ENCODE measurements around the gene HPSE2.

Gene HPSE2

DNA sequence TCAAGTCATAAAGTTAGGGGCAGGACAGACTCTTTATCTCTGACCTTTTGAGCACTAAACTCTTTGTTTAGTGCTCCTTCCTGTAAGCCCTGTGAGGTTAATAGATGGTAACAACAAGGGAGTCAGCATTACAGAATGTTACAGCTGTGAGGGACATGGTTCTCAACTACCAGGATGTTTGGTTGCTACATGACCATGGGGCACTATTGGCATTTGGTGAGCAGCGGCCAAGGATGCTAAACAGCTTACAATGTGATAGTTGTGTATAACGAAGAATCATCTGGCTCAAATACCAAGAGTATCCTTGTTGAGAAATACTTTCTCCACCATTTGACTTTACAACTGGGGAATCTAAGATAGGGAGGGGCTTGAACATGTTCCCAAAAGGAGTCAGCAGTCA is 753.6 kb downstream of the HPSE2 start:
- no peak overlapping the region for H3K27ac Mint-ChIP-seq
- no peaks in the 10 kb centered on the region for H3K36me3 Mint-ChIP-seq (ENCODE audit: low read depth)
- peaks cover 5% of the 10 kb centered on the region for H3K27me3 Mint-ChIP-seq (ENCODE audit: low read depth)
- H3K9me3 Mint-ChIP-seq, result no peaks in the 10 kb centered on the region
- H3K4me3 Mint-ChIP-seq, result no peak overlapping the region
- peaks cover 4% of the 10 kb centered on the region for H3K4me1 Mint-ChIP-seq (ENCODE audit: low read depth)
- DNase-seq (ENCODE audit: low spot score), result no peak

DNA sequence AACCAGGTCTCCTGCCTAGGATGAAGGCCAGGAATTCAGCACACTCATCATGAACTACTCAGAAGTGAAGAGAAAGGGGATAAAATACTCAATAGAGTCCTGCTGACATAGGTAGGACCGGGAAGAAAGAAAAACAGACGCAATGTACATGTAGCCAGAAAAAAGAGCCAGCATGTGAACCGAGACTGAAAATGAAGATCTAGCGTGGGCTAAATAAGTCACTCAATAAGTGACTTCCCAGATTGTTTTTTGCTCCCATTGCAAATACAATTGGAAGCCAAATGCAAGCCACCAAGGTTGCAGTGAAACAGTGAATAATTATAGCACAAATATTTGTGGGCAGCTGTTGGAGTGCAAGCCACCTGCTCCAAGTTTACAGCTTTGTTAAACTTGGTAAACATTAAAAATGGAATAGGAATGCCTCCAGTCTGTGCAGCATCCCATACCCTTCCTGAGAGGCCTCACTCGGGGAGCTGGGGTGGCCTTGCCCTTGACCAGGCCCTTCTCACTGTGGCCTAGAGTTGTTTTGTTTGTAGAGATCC is 754.2 kb downstream of the HPSE2 start:
- no peak overlapping the region for H3K27ac Mint-ChIP-seq
- peaks cover 5% of the 10 kb centered on the region for H3K27me3 Mint-ChIP-seq (ENCODE audit: low read depth)
- DNase-seq (ENCODE audit: low spot score), result no peak
- no peaks in the 10 kb centered on the region for H3K9me3 Mint-ChIP-seq
- H3K36me3 Mint-ChIP-seq (ENCODE audit: low read depth), result no peaks in the 10 kb centered on the region
- no peak overlapping the region for H3K4me3 Mint-ChIP-seq
- peaks cover 4% of the 10 kb centered on the region for H3K4me1 Mint-ChIP-seq (ENCODE audit: low read depth)

DNA sequence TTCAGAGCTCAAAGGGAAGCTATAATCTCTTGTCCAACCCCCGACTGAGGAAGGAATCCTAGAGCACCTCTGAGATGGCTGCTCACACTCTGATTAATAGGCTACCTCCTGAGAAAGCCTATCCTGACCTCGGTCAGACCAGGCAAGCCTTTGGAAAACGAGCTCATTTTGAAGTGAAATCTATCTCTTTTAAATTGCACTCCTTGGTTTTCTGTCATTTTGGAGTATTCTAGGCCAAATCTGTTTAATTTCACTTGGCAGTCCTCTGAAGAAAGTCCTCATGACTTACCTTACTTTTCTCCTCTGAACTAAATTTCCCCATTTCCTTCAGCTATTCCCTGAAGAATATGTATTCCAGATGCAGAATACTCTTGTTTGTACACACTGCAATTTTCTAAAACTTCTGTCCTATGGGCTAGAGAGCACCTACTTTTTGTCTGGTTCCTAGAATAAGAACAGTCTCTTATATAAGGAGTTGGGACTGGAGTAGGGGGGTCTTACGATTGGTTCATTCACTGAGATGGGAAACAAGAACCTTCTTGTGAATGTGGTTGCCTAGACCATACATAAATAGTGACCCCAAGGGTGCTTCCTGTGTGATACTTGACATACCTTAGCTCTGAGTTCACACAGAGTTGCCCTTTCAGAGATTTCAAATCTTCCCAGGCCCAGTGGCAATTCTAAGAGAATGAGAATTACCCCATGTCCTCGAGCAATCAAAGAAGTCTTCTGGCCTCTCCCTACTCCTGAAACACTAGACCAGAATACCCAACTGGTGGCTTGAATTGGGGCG is 757.0 kb downstream of the HPSE2 start:
- H3K9me3 Mint-ChIP-seq, result no peaks in the 10 kb centered on the region

DNA sequence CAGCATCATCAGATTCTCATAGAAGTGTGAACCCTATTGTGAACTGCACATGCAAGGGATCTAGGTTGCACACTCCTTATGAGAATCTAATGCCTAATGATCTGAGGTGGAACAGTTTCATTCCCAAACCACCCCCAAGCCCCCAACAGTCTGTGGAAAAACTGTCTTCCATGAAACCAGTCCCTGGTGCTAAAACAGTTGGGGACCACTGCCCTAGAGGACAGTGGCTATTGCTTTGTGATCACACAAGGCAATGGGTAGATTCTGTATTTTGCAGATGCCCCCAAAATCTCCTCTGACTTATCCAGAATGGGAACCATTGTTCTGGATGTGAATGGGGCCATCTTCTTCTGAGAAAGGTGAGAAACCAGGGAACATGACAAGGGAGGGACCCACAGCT is 757.8 kb downstream of the HPSE2 start:
- Mint-ChIP-seq H3K36me3 (ENCODE audit: low read depth) (no peaks in the 10 kb centered on the region), H3K4me3 (no peak overlapping the region), H3K4me1 (ENCODE audit: low read depth) (peaks cover 6% of the 10 kb centered on the region), H3K27ac (no peak overlapping the region), H3K27me3 (ENCODE audit: low read depth) (peaks cover 5% of the 10 kb centered on the region), H3K9me3 (no peaks in the 10 kb centered on the region)
- DNase-seq (ENCODE audit: low spot score), result no peak

More for the DNA sequence above, 757.0 kb downstream of the HPSE2 start:
- Mint-ChIP-seq H3K36me3 (ENCODE audit: low read depth) (no peaks in the 10 kb centered on the region), H3K27ac (no peak overlapping the region), H3K27me3 (ENCODE audit: low read depth) (peaks cover 5% of the 10 kb centered on the region), H3K4me1 (ENCODE audit: low read depth) (peaks cover 6% of the 10 kb centered on the region), H3K4me3 (no peak overlapping the region)
- no peak for DNase-seq (ENCODE audit: low spot score)

DNA sequence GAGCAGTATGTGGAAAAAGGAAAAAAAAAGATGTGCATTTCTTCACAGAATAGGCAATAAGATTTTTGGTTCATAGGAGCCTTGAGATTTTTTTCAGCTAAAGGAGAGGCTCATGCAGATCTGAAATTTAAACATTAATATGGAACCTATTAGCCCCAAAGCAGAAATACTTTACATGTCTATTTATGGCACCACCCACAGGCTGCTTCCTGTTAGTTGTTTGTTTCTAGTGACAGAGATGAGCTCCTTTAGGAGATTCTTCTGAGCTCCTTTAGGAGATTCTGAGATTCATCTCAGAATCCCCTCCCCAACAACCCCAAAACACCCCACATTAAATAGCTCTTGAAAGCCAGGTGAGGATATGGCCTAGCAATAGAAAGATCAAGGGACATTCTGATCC is 761.0 kb downstream of the HPSE2 start:
- Mint-ChIP-seq H3K4me1 (ENCODE audit: low read depth) (peaks cover 2% of the 10 kb centered on the region), H3K36me3 (ENCODE audit: low read depth) (no peaks in the 10 kb centered on the region), H3K27me3 (ENCODE audit: low read depth) (peaks cover 15% of the 10 kb centered on the region), H3K9me3 (no peaks in the 10 kb centered on the region), H3K27ac (no peak overlapping the region), H3K4me3 (no peak overlapping the region)
- no peak for DNase-seq (ENCODE audit: low spot score)

DNA sequence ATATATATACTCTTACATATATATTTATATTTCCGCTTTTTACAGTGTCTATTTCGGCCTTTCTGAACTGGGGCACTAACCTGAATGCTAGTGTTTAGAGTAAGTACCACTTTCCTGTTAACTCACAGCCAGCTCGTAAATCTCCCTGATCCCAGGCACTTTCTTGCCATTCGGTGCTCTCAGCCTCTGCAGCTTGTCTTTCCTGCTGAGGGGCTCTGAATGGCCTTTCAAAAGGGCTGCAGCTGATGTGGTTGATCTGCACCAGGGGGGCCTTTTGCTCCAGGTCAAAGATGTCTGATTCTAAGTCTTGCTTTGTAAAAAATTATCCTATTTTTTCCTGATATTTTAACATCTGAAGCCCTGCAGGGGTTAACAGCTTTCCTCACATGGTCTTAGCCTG is 763.5 kb downstream of the HPSE2 start:
- no peaks in the 10 kb centered on the region for H3K36me3 Mint-ChIP-seq (ENCODE audit: low read depth)
- peaks cover 23% of the 10 kb centered on the region for H3K27me3 Mint-ChIP-seq (ENCODE audit: low read depth)
- no peak overlapping the region for H3K27ac Mint-ChIP-seq
- H3K4me1 Mint-ChIP-seq (ENCODE audit: low read depth), result peaks cover 4% of the 10 kb centered on the region
- H3K9me3 Mint-ChIP-seq, result no peaks in the 10 kb centered on the region
- DNase-seq (ENCODE audit: low spot score), result no peak
- no peak overlapping the region for H3K4me3 Mint-ChIP-seq

DNA sequence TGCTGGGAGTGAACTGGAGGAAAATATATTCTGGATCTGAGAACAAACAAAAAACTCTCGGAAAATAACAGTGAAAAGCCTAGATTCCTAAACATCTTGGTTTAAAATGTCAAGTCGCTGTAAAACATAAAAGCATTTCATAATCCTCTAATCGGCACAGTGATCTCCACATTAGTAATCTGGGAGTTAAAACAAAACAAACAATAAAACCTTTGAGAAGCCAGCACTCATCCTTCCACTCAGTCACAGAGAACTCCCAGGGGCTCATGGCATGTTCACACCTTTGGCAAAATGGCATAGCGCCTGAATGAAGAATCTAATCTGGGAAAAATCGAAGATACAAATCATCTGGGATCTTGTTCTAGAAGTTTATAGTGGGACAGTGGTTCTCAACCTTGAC is 764.8 kb downstream of the HPSE2 start:
- Mint-ChIP-seq H3K4me1 (ENCODE audit: low read depth) (peaks cover 4% of the 10 kb centered on the region), H3K4me3 (no peak overlapping the region), H3K27me3 (ENCODE audit: low read depth) (peaks cover 23% of the 10 kb centered on the region), H3K9me3 (no peaks in the 10 kb centered on the region), H3K36me3 (ENCODE audit: low read depth) (no peaks in the 10 kb centered on the region), H3K27ac (no peak overlapping the region)
- DNase-seq (ENCODE audit: low spot score), result no peak

DNA sequence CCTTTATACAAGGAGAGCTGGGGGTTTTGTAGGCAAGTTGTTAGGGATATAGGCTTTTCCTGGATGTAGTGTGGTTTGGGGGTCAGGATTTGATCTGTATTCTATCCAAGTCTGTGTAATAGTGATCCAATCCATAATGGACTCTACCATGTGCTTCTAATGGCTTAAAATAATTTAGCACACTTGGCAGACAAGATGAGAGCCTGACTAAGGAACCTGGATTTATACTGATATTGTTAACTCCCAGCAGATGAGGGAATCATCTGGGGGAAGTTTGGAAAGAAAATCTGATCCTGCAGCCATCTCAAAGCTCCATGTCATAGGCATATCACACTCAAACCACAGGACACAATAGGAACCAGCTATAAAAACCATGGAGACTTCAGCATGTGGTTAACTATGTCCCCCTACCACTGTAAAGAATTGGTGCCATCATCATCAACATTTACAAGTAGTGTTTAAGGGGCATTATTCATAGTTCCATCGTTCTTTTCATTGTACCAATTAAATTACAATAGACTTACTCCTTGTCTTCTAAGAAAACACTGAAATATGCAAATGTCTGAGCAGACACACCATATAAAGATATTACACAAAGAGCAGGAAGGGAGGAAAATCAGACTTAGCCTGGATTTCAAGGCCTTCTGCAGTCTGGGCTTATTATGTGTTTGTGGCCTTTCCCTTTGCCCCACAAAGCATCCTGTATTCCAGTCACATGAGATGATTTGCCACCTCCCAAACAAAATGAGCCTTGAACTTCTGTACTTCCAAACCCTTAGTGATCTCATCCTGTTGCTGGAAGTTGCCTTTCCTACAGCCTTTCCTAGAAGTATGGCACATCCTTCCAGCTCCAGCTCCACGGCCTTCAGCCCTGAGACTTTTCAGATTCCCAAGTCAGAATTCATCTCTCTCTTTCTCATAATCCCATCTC is 766.4 kb downstream of the HPSE2 start:
- Mint-ChIP-seq H3K27ac (no peak overlapping the region), H3K9me3 (no peaks in the 10 kb centered on the region), H3K4me1 (ENCODE audit: low read depth) (peaks cover 2% of the 10 kb centered on the region), H3K27me3 (ENCODE audit: low read depth) (peaks cover 26% of the 10 kb centered on the region), H3K36me3 (ENCODE audit: low read depth) (no peaks in the 10 kb centered on the region), H3K4me3 (no peak overlapping the region)
- no peak for DNase-seq (ENCODE audit: low spot score)

DNA sequence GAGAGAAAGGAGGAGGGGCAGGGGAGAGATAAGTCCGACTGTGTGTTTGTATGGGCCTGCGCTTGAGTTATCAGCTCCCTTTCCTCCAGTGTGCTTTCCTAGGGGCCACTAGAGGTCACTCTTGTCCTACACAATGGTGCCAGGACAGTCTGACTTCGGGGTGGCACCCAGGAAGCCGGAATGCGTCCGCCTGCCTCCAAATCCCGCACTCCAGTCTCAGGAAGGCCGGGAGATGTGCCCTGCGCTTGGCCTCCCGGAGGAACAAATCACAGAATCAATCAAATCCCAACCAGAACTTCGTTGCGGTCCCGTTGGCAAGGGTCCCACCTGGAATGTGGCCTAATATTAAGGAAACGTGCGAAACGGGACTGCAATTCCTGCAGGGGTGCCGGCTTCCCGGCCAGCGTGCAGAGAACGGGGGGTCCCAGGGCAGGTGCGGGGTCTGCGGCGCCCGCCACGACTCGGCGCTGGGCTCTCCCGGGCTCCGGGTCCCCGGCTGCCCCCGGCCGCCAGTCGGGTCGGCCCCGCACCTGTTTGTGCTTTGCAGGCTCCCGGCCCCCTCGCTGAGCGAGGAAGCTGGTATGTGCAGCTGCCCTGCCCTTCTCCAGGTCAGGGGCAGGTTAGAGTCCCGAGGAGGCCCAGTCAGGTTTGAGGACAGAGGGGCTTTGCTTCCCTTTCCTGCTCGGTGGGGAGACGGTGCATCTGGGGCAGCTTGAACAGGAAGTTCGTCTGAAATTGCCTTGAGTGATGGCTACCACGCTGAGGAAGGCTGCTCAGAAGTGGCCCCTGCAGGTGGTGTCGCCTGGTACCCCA is 767.9 kb downstream of the HPSE2 start:
- Mint-ChIP-seq H3K27me3 (ENCODE audit: low read depth) (peaks cover 26% of the 10 kb centered on the region), H3K4me3 (peak overlapping the region; percentile 89), H3K36me3 (ENCODE audit: low read depth) (no peaks in the 10 kb centered on the region), H3K4me1 (ENCODE audit: low read depth) (peaks cover 2% of the 10 kb centered on the region), H3K9me3 (no peaks in the 10 kb centered on the region), H3K27ac (no peak overlapping the region)
- DNase-seq (ENCODE audit: low spot score), result peak; percentile 53

DNA sequence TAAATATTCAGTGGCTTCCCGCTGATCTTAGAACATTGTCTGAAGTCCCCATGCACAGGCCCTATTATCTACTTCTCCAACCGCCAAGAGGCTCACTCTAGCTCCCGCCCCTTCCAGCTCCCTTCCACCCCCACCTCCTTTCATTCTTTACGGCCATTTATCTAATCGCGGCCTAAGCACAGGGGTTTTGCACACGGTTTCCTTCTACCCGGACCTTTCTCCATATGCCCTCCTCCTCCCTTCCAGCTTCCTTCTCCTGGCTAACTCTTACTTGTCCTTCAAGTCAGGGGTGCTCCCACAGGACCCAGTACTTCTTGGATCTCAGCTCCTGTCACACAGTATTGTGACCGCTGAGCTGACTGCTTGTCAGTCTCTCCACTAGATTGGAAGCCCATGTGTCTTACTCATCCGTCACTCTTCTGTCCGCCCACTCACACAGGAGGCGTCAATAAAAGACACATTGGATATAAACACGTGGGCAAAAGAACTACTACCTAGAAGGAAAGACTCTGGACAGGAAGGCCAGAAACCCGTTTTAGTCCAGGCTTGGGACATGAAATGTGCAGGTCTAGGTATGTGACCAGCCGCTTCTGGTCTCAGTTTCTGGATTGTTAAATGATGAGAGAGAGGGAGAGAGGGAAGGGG is 768.7 kb downstream of the HPSE2 start:
- no peaks in the 10 kb centered on the region for H3K36me3 Mint-ChIP-seq (ENCODE audit: low read depth)
- peaks cover 2% of the 10 kb centered on the region for H3K4me1 Mint-ChIP-seq (ENCODE audit: low read depth)
- H3K27ac Mint-ChIP-seq, result no peak overlapping the region
- no peak overlapping the region for H3K4me3 Mint-ChIP-seq
- peaks cover 27% of the 10 kb centered on the region for H3K27me3 Mint-ChIP-seq (ENCODE audit: low read depth)
- no peaks in the 10 kb centered on the region for H3K9me3 Mint-ChIP-seq
- DNase-seq (ENCODE audit: low spot score), result no peak

DNA sequence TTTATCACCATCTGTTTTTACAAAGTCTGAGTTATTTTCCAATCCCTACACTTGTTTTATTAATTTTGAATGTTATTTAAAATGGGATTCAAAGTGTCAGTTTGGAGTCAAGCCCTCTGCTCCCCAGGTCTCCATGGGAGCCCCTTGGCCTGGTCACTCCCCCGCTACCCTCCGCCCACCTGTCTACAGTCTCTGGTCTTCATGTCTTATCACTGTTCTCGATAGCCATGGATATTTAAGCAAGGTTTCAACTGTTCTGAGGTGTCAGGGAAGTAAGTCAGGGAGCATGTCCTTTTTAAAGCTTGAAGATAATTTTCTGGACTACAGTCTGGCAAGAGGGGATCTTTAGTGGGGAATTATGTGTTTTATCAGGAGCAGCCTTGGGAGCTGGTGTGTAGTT is 769.8 kb downstream of the HPSE2 start:
- H3K4me1 Mint-ChIP-seq (ENCODE audit: low read depth), result peaks cover 2% of the 10 kb centered on the region
- peaks cover 26% of the 10 kb centered on the region for H3K27me3 Mint-ChIP-seq (ENCODE audit: low read depth)
- no peak for DNase-seq (ENCODE audit: low spot score)
- H3K9me3 Mint-ChIP-seq, result no peaks in the 10 kb centered on the region
- no peaks in the 10 kb centered on the region for H3K36me3 Mint-ChIP-seq (ENCODE audit: low read depth)
- no peak overlapping the region for H3K4me3 Mint-ChIP-seq
- H3K27ac Mint-ChIP-seq, result no peak overlapping the region

DNA sequence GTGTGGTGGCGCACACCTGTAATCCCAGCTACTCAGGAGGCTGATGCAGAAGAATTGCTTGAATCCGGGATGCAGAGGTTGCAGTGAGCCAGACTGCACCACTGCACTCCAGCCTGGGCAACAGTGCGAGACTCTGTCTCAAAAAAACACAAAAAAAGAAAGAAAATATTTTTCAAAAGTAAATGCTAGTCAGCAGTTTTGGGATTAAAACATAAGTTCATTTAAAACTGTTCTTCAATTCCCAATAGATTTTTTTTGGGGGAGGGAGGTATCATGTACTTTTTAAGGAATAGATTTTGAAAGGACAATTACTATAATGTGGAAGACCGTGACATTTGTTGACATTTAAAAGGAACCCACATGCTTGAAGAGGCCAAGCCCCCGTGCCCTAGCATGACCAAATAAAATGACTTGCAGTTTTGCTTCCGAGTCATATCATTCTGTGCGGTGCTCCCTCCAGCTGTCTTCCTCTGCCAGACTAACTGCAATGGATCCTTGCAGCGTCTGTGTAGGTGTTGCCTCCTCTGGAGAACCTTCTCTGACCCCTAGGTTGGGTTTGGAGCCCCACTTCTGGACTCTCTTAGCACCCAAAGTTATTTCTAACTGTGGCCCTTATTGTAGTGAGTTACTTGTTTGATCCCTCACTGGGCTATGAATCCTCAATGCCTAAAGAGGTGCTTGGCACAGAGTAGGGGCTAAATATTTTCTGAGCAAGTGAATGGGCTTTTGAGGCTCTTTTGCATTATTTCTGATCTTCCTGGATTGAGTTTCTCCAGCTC is 771.5 kb downstream of the HPSE2 start:
- no peaks in the 10 kb centered on the region for H3K9me3 Mint-ChIP-seq
- peaks cover 2% of the 10 kb centered on the region for H3K4me1 Mint-ChIP-seq (ENCODE audit: low read depth)
- DNase-seq (ENCODE audit: low spot score), result no peak
- H3K27me3 Mint-ChIP-seq (ENCODE audit: low read depth), result peaks cover 19% of the 10 kb centered on the region
- no peak overlapping the region for H3K4me3 Mint-ChIP-seq
- H3K36me3 Mint-ChIP-seq (ENCODE audit: low read depth), result no peaks in the 10 kb centered on the region
- no peak overlapping the region for H3K27ac Mint-ChIP-seq
